HAP-1 (cell line): Measurements from ENCODE around the gene APOC1.

Experiments
- DNase-seq, 2 experiments: peaks; one replicate each; pipeline ENCODE4 v3.0.0-alpha.2; 2016 to 2020; ENCODE audit warnings: low spot score in 2 of 2
- H3K27me3 ChIP-seq: fragments of 250-450 bp; sonication (Bioruptor Pico); 2 replicates; pipeline ENCODE4 v1.5.1; 2020; ENCODE audit warnings: low read depth, mild to moderate bottlenecking, moderate library complexity
- H3K36me3 ChIP-seq: fragments of 250-450 bp; sonication (Bioruptor Pico); replicated peaks from 2 replicates; pipeline ENCODE4 v1.5.1; 2020; ENCODE audit warnings: mild to moderate bottlenecking
- H3K4me1 ChIP-seq: fragments of 250-450 bp; sonication (Bioruptor Pico); 2 replicates; pipeline ENCODE4 v1.5.1; 2020; ENCODE audit warnings: mild to moderate bottlenecking
- H3K4me3 ChIP-seq: fragments of 250-450 bp; sonication (Bioruptor Pico); 2 replicates; pipeline ENCODE4 v1.5.1; 2020; ENCODE audit warnings: mild to moderate bottlenecking, moderate library complexity
- H3K9me3 ChIP-seq: fragments of 250-450 bp; sonication (Bioruptor Pico); 2 replicates; pipeline ENCODE4 v1.5.1; 2020; ENCODE audit warnings: mild to moderate bottlenecking, moderate library complexity
- in situ Hi-C: fragments of 300-500 bp; cut with MboI; formaldehyde crosslinking; loops from 3 replicates; pipeline ENCODE4 v1.14.3; 2020; ENCODE audit warnings: low sequenced_read_pairs, inconsistent platforms, mixed read lengths

APOC1 gene

DNA sequence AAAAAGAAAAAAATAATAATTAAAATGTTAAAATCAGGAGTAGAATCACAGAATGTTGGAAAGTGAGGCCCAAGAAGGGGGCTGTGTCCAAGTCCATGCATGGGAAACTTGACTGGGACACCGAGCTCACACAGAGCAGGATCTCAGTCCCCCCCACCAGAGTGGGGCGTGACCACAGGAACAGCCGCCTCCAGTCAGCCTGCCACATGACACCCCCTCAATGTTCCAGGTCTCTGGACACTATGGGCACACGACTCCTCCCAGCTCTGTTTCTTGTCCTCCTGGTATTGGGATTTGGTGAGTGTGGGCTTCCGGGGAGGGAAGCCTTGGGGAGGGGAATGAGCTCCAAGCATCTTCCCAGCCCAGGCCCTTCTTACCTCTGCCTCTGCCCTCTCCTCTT lies 33.8 kb downstream of the APOC1 start:
- Histone ChIP-seq H3K27me3 (no peaks in the 10 kb centered on the region), H3K9me3 (no peaks in the 10 kb centered on the region), H3K4me3 (no peak overlapping the region), H3K36me3 (peaks cover 8% of the 10 kb centered on the region; the same call in 1 of the 2 replicates), H3K4me1 (no peaks in the 10 kb centered on the region)
- no peak for DNase-seq
- in situ Hi-C loops: loop anchor here (5.0 kb wide), 1 partner anchor 41 kb away; the partner anchor contains the start of gene APOE

DNA sequence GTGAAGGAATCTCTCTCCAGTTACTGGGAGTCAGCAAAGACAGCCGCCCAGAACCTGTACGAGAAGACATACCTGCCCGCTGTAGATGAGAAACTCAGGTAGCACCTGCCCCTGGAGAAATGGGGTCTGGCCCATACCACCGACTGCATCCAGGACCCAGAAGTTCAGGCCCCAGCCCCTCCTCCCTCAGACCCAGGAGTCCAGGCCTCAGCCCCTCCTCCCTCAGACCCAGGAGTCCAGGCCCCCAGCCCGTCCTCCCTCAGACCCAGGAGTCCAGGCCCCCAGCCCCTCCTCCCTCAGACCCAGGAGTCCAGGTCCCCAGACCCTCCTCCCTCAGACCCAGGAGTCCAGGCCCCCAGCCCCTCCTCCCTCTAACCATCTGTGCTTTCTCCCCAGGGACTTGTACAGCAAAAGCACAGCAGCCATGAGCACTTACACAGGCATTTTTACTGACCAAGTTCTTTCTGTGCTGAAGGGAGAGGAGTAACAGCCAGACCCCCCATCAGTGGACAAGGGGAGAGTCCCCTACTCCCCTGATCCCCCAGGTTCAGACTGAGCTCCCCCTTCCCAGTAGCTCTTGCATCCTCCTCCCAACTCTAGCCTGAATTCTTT lies 34.5 kb downstream of the APOC1 start:
- Histone ChIP-seq H3K36me3 (peaks cover 8% of the 10 kb centered on the region; the same call in 1 of the 2 replicates), H3K27me3 (no peaks in the 10 kb centered on the region), H3K9me3 (no peaks in the 10 kb centered on the region), H3K4me3 (no peak overlapping the region), H3K4me1 (no peaks in the 10 kb centered on the region)
- in situ Hi-C loops: loop anchor here (5.0 kb wide), 1 partner anchor 42 kb away; the partner anchor contains the start of gene APOE
- no peak for DNase-seq

DNA sequence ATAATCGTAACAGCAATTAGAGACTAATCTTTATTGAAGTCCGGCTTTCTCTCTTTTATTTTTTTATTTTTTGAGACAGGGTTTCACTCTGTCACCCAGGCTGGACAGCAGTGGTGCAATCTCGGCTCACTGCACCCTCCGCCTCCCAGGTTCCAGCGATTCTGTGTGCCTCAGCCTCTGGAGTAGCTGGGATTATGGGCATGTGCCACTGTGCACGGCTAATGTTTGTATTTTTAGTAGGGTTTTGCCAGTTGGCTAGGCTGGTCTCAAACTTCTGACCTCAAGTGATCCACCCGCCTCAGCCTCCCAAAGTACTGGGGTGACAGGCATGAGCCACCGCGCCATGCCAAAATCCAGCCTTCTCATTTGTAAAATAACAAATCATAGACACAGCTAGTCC lies 35.1 kb downstream of the APOC1 start:
- H3K36me3 ChIP-seq: peaks cover 8% of the 10 kb centered on the region; the same call in 1 of the 2 replicates
- no peaks in the 10 kb centered on the region for H3K9me3 ChIP-seq
- no peaks in the 10 kb centered on the region for H3K27me3 ChIP-seq
- in situ Hi-C loops: loop anchor here (5.0 kb wide), 1 partner anchor 42 kb away; the partner anchor contains the start of gene APOE
- no peak overlapping the region for H3K4me3 ChIP-seq
- DNase-seq: no peak
- no peaks in the 10 kb centered on the region for H3K4me1 ChIP-seq

DNA sequence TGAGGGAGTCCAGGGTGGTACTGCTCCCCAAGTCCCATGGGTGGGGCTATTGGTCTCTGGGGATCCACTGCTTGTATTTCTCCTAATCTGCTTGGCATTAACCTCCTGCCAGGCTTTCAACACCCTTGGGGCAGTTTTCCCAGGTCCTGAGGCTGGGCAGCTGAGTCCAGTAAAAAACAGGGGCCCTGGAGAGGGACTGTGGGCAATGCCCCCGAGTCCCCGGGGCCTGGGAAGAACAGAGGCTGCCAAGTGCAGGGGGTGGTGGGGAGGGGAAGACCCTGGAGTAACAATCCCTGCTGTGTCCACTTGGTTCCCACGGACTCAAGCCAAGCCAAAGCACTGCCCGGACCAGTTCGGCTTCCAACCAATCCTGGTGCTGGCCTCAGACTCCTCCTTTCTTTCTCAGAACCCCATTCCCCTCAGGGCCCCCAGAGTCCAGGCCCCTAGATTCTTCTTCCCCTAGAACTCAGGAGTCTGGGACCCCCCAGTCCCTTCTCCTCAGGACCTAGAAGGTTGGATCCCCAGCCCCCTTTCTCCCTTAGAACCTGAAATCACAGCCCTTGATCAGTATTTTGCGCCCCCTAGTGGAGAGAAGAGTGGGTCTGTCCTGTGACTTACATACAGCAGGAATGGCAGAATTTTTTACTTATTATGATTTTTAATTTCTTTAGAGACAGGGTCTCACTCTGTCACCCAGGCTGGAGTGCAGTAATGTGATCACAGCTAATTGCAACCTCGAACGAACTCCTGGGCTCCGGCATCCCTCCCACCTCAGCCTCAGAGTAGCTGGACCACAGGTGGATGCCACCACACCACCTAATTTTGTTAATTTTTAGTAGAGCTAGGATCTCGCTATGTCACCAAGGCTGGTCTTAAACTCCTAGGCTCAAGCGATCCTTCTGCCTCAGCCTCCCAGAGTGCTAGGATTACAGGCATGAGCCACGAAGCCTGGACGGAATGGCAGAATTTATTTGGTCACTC lies 37.1 kb downstream of the APOC1 start:
- peaks cover 11% of the 10 kb centered on the region; the same call in 1 of the 2 replicates for H3K36me3 ChIP-seq
- H3K27me3 ChIP-seq: no peaks in the 10 kb centered on the region
- DNase-seq: peak; percentile 64 to 79
- H3K4me1 ChIP-seq: peaks cover 6% of the 10 kb centered on the region
- H3K9me3 ChIP-seq: no peaks in the 10 kb centered on the region
- no peak overlapping the region for H3K4me3 ChIP-seq
- in situ Hi-C loops: no loop called here

DNA sequence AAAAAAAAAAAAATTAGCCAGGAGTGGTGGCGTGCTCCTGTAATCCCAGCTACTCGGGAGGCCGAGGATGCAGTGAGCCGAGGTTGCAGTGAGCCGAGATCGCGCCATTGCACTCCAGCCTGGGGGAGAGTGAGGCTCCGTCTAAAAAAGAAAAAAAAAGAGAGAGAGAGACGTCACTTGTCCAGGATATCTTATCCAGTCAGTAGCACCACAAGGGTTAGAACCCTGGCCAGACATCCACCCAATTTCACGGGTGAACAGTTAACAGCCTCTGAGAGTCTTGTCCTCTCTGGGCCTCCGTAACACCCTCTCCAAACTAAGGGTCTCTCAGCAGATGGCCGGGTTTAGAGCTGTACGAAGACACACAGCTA lies 39.9 kb downstream of the APOC1 start:
- in situ Hi-C loops: no loop called here
- H3K36me3 ChIP-seq: peaks cover 11% of the 10 kb centered on the region; the same call in 1 of the 2 replicates
- no peak for DNase-seq
- no peaks in the 10 kb centered on the region for H3K9me3 ChIP-seq
- no peaks in the 10 kb centered on the region for H3K27me3 ChIP-seq
- peak overlapping the region; percentile 98 for H3K4me3 ChIP-seq
- H3K4me1 ChIP-seq: peaks cover 6% of the 10 kb centered on the region

DNA sequence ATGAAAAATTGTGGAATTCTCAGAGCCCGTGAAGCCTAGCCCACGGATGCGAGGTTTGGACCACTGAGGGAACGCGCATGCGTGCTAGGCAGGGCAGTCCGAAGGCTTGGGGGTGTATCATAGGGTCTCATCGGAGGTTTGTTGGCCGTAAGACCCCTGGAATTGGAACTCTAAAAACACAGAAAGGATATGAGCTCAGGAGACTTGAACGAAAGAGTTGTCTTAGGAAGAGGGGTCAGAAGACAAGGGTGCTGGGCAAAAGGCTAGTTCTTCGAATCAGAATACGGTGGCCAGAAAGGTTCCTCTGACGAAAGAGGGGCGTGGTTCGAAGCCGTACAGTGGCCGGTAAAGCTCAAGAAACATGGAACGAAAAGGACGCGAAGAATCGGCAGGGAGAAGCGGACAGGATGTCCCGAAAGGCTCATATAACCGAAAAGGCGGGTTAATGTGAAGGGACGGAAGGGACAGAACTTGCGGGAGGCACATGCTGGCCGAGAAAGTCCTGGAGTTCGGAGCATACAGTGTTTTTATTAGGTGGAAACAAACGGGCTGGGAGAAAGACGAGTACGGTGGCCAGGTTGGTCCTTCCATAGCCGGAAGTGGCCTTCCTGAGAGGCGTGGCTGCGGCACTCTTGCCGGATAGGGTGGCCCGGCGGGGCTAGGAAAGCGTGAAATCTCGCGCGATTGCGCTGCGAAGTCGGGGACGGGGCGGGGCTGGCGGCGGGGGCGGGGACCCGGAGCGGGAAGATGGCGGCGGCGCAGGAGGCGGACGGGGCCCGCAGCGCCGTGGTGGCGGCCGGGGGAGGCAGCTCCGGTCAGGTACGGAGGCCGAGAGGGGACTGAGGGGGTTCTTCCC lies 40.5 kb downstream of the APOC1 start, which contains the start of gene CLPTM1:
Gene CLPTM1, plus strand, starts transcription at position 732 of the 856 bp plus-strand sequence. Its CDS starts 16 bp downstream, at position 748.
- peaks cover 13% of the 10 kb centered on the region; the same call in 1 of the 2 replicates for H3K36me3 ChIP-seq
- peaks cover 6% of the 10 kb centered on the region for H3K4me1 ChIP-seq
- in situ Hi-C loops: no loop called here
- no peaks in the 10 kb centered on the region for H3K9me3 ChIP-seq
- H3K4me3 ChIP-seq: peak within 1 kb of the TSS; percentile 98
- no peaks in the 10 kb centered on the region for H3K27me3 ChIP-seq
- DNase-seq: peak; percentile 94 to 98

DNA sequence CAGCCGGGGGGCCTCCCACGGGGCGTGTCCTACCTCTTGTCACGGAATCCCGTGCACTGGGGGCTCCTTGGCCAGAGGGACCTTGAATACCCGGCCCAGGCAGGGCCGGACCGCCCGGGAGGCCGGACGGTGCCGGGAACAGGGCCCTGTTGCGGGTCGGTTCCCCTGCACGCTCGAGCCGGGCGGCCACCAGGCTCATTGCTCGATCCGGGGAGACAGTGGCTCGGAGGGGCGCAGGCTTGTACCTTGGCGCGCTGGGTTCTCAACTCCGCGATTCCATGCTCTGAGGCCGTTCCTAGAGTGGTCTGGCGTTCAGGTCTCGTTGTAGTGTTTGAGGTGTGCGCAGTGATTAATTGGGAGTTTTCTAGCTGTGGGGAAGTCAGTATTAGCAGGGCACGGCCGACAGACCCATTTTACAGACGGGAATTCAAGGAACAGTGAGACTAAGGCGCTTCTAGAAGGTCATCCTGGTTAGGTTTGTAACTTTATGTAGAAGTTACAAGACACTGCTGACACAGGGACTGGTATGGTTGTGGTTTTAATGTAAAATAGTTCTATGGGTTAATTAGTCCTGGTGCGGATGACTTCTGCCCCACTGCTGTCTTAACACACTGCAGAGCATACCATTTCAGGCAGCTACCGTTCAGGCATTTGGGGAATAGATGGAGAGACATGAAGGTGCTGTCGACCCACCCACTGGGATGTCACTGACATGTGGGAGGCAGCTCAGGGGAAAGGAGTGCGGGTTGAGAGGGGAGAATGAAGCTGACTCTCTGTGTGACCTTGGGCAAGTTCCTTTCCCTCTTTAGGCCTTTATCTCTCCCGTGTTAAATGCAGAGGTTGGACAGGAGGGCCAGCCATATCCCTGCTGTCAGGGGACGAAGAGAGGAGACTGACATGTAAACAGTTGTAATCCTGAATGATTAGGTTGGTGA lies 41.4 kb downstream of the APOC1 start:
- in situ Hi-C loops: no loop called here

DNA sequence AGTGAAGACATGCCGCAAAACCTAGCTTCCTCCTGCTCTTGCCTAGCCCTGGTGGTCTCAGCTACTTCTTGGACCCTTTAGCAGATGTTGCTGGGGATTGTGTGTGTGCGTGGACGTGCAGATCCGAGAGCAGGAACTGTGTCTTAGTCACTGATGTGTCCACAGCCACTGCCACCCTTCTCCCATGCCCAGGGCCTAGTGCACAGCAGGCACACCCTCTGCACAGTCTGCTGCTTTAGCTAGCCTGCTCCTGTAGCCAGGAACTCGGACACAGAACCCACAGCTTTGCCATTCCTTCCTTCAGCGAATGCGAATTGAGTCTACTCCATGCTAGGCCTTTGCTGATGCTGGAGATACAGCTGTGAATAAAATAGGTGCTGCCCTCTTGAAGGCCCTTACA lies 43.1 kb downstream of the APOC1 start:
- in situ Hi-C loops: no loop called here
- H3K9me3 ChIP-seq: no peaks in the 10 kb centered on the region
- peaks cover 6% of the 10 kb centered on the region for H3K4me1 ChIP-seq
- H3K27me3 ChIP-seq: no peaks in the 10 kb centered on the region
- no peak overlapping the region for H3K4me3 ChIP-seq
- peaks cover 22% of the 10 kb centered on the region for H3K36me3 ChIP-seq
- DNase-seq: no peak

More for the DNA sequence above, 41.4 kb downstream of the APOC1 start:
- Histone ChIP-seq H3K4me1 (peaks cover 6% of the 10 kb centered on the region), H3K27me3 (no peaks in the 10 kb centered on the region), H3K9me3 (no peaks in the 10 kb centered on the region), H3K4me3 (peak overlapping the region; percentile 98), H3K36me3 (peaks cover 13% of the 10 kb centered on the region; the same call in 1 of the 2 replicates)
- no peak for DNase-seq

DNA sequence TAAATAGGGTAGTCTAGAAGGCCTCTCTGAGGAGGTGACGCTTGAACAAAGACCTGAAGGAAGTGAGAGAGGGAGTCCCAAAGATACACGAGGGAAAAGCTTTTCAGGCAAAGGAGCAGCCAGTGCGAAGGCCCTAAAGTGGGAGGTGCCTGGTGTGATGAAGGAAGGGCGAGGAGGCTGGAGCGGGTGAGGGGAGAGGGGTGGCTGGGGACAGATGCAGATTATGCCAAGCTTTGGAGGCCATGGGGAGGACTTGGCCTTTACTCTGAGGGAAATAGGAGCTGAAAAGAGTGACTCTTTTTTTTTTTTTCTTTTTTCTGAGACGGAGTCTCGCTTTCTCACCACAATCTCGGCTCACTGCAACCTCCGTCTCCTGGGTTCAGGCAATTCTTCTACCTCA lies 43.7 kb downstream of the APOC1 start:
- DNase-seq: no peak
- peaks cover 25% of the 10 kb centered on the region for H3K36me3 ChIP-seq
- no peaks in the 10 kb centered on the region for H3K27me3 ChIP-seq
- no peaks in the 10 kb centered on the region for H3K9me3 ChIP-seq
- H3K4me3 ChIP-seq: no peak overlapping the region
- in situ Hi-C loops: no loop called here
- H3K4me1 ChIP-seq: peaks cover 6% of the 10 kb centered on the region

DNA sequence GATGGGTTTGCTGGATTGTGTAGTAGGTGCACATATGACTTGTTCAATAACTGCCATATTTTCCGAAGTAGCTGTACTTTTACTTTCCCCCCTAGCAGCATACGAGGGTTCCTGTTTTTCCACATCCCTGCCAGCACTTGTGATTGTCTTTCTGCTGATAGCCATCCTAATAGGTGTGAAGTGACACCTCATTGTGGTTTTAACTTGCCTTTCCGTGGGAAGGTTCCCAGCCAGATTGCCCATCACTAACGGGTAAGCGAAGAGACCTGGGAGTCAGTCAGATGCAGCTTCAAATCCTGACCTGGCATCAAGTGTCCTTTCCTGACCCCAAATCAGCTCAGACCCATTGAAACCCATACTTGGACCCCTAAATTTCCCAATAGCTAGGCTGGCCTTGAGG lies 45.3 kb downstream of the APOC1 start:
- Histone ChIP-seq H3K36me3 (peaks cover 29% of the 10 kb centered on the region), H3K27me3 (no peaks in the 10 kb centered on the region), H3K9me3 (no peaks in the 10 kb centered on the region), H3K4me3 (no peak overlapping the region), H3K4me1 (peaks cover 6% of the 10 kb centered on the region)
- in situ Hi-C loops: no loop called here
- DNase-seq: no peak

DNA sequence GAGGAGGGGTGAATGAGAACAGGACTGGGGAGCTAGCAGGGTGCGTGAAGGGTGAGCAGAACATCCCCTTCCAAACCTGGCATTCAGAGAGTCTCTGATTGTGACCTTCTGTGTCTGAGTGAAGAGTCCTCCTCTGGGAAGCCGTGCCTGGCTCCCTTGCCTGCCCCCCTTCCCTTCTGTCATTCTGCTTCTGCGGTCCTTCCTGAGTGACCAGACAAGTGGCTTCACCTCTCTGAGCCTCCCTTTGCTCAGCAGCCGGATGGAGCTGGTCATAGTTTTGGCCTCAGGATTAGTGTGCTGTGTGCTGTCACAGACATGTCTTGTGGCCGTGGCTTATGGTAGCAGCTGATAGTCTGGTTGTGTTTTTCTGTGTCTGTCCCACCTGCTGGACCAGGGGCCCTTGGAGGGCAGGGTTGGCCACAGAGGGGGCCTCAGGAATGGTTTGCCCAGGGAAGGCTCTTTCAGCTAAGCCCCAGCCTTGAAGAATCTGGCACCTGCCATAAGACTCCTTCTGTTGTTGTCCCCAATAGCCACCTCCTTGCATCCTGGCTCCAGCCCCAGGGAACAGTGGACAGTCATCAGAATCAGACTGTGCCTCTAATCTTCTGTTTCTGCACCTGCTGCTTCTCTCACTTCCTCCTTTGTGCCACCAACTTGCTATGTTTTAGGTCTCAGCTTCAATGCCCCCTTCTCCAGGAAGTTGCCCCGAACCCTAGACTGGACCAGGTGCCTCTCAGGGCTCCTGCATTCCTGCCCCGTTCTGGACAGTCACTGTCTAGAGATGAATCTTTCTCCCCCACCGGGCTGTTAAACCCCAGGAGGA lies 46.7 kb downstream of the APOC1 start:
- no peak overlapping the region for H3K4me3 ChIP-seq
- no peaks in the 10 kb centered on the region for H3K9me3 ChIP-seq
- no peaks in the 10 kb centered on the region for H3K27me3 ChIP-seq
- in situ Hi-C loops: no loop called here
- peaks cover 37% of the 10 kb centered on the region for H3K36me3 ChIP-seq
- H3K4me1 ChIP-seq: peaks cover 3% of the 10 kb centered on the region
- no peak for DNase-seq

DNA sequence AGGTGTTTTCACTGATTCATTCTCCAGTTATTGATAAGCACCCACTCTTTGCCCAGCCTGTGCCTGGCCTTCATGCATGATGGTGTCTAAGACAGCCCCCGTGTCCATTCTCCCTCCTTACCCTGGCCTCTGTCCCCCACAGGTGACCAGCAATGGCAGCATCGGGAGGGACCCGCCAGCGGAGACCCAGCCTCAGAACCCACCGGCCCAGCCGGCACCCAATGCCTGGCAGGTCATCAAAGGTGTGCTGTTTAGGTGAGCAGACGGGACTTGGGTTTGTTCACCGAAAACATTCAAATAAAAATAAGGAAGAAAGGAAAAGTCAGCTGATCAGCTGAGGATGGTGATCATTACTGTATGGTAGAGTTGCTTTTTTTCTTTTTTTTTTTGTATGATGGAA lies 47.4 kb downstream of the APOC1 start:
- H3K4me3 ChIP-seq: no peak overlapping the region
- H3K27me3 ChIP-seq: no peaks in the 10 kb centered on the region
- no peaks in the 10 kb centered on the region for H3K4me1 ChIP-seq
- no peak for DNase-seq
- H3K36me3 ChIP-seq: peaks cover 37% of the 10 kb centered on the region
- in situ Hi-C loops: no loop called here
- no peaks in the 10 kb centered on the region for H3K9me3 ChIP-seq
